NCI-H128 (cell line): ENCODE data around the gene TRANK1.
"Not testable (repeated sequence)": the region's sequence is repeated elsewhere in the genome, so short reads cannot be mapped to it uniquely, and the experiment has no call there.

ENCODE experiments used
- DNase-seq: peaks from one replicate; lab custom pipeline; 2025; ENCODE audit not compliant: unreplicated experiment; lab: John Stamatoyannopoulos, UW

Gene TRANK1

GRCh38 chr3:36957862-36958686 lies 13.2 kb upstream of the TRANK1 start:
- DNase-seq, result no peak

- no peak for DNase-seq
Observed at GRCh38 chr3:36957063-36957462, 12.2 kb upstream of the TRANK1 start.

DNA sequence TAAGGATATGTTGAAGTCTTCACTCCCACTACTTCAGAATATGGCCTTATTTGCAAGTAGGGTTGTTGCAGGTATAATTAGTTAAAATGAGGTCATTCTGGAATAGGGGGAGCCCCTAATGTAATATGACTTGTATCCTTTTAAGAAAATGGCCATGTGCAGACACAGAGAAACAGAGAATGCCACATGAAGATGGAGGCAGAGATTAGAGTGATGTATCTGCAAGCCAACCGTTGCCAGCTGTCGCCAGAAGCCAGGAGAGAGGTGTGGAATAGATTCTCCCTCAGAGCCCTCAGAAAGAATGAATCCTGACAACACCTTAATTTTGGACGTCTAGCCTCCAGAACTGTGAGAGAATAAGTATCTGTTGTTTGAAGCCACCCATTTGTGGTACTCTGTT lies 11.3 kb upstream of the TRANK1 start:
- DNase-seq, result no peak

- no peak for DNase-seq
Observed at GRCh38 chr3:36954452-36955134, 9.7 kb upstream of the TRANK1 start.

- DNase-seq, result not testable (repeated sequence)
Observed at GRCh38 chr3:36947814-36948213, 3.0 kb upstream of the TRANK1 start.

DNA sequence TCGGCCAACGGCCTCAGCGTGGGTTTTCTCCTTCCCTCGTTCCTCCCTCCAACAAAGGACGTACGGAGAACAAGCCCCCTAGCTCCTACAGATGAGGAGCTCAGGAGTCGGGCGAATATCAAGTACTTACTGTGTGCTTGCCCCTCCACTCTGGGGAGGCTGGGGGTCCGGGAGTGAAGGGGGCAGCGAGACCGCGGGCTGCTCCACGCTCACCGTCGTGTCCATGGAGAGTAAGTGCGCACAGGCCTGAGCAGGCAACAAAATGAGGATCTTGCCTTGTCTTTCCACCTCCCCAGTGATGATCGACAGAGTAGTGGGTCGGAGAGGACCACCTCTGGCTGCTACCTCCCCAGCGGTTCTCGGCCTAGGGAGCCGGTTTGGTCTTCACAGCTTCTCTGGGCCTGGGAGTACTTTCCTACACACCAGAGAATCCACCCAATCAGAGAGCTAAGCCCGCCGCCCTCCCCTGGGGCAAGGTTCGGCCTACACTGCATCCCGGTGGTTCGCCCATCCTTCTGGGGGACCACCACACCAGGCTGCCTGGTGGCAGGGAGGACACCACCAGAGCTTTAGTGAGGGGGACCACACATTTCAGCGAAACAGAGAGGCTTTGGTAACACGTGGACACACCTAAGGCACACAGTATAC lies 603 bp upstream of the TRANK1 start:
- no peak for DNase-seq

DNA sequence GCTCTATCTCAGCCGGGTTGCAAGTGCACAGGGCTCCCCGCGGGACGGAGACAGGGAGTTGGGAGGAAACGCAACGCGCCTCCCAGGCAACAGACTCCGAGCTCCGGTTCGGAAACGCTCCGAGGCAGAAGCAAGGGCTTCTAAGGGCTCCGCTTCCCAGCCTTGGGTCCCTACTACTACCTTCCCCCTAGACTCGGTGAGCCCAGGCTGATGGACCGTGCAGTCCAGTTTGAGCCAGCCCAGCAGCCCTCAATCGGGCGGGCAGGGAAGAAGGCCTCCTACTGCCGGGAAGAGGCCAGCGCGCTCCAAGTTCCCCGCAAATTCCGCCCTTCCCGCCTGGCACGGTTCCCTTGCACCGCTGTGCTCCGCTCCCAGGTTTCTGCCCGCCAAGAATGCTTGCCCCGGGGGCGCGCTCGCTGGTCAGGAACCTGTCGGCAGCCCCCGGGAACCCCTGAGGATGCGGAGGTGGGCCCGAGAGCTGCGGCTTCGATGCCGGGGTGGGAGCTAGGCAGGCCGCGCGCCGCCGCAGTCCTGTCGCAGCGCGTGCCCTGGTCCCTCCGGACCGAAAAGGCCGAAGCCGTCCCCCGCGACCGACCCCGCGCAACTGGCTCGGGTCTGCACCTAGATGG lies 728 bp downstream of the TRANK1 start:
- DNase-seq, result no peak

DNA sequence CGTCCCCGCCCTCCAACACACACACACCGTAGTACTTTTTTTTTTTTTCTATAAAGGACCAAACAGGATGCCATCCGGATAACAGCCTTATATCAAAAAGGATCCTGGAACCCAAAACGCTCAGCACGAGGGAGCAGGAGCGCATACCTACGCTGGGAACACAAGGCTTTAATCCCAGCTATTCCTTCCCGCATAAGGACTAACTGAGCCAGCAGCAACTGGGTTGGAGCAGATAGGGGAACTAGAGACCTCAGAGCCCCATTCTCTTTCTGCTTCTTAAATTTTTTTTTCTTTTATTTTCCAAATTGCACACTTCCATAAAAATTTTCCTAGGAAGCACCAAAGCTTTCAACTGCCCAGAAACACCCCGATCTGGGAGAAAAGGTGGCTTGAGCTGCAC lies 1.3 kb downstream of the TRANK1 start:
- no peak for DNase-seq

GRCh38 chr3:36942638-36943248 lies 2.1 kb downstream of the TRANK1 start:
- DNase-seq, result no peak

- DNase-seq, result no peak
Observed at GRCh38 chr3:36941658-36942057, 3.2 kb downstream of the TRANK1 start.

DNA sequence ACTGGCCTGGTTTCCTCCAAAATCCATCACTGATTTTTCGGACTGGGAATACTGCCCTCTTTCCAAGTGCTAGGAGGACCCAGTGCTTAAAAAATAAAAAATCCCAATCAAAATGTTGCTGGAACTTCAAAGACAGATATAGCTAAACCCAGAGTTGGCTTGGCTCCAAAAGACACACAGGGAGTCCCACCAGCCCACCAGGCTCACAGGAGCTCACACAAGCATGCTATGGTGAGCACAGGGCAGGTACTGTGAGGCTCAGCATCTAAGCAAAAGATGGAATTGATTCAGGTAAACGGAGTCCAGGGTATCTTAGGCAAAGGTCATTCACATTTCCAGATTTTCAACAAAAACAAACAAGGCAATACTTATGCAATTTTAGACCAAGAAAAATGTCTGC lies 3.7 kb downstream of the TRANK1 start:
- DNase-seq, result no peak

GRCh38 chr3:36937492-36937891 lies 7.4 kb downstream of the TRANK1 start:
- DNase-seq, result no peak

DNA sequence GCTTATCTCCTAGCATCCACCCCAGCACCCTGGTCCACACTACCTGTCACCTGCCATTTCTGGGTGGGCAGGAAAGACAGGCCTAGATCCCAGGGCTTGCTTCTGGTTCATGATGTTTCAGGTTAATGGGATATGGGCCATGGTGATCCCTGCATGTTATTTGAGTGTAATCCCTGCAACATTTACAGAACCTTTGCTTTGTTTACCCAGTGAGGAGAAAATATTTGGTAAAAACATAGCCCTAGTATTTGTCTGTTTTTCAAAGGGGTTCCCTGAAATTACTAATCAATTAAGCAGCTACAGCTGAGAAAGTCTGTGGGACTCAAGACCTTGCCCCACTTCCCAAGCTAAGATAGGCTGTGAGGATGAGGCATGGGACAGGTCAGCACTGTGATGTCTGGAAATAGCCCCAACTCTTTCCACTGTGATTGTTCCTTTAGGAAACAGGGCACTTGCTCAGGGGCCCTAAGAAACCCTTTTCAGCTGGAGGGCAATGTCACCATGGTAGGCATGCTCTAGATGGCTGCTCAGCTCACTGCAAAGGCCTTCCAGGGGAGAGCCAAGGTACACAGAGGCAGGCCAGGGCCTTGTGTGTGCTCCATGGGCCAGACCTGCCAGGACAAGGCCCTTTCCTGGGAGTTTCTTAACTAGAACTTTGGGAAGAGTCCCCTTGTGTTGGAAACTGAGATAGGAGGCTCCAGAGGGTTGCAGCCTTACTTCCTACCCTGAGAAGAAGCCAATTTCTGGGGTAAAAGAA lies 11.1 kb downstream of the TRANK1 start:
- DNase-seq, result no peak

DNA sequence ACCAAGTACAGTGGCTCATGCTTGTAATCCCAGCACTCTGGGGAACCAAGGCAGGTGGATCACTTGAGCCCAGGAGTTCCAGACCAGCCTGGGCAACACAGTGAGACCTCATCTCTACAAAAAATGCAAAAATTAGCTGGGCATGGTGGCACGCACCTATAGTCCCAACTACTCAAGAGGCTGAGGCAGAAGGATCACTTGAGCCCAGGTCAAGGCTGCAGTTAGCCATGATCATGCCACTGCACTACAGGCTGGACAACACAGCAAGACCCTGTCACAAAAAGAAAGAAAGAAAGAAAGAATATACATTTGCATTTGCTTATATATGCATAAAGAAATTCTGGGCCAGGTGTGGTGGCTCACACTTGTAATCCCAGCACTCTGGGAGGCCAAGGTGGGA lies 13.4 kb downstream of the TRANK1 start:
- not testable (repeated sequence) for DNase-seq

DNA sequence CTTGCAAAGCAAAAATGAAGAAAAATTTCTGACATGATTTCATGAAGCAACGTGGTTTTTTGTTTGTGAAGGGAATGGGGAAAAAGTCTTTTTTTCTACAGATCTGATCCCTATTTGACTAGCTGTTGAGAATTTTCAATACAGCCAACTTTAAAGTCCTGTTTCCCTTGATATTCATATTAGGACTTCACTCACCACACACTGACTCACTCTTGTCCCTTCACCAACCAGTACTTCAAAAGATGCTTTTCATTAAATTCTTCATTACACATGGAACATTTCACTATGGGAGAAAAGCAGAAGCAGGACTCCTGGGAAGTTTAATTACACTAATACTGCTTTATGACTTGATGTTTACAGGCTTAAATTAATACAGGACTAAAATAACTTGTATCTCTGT lies 16.6 kb downstream of the TRANK1 start:
- no peak for DNase-seq

- DNase-seq, result no peak
Observed at GRCh38 chr3:36926292-36926897, 18.5 kb downstream of the TRANK1 start.

GRCh38 chr3:36924744-36925521 lies 19.9 kb downstream of the TRANK1 start:
- DNase-seq, result no peak

DNA sequence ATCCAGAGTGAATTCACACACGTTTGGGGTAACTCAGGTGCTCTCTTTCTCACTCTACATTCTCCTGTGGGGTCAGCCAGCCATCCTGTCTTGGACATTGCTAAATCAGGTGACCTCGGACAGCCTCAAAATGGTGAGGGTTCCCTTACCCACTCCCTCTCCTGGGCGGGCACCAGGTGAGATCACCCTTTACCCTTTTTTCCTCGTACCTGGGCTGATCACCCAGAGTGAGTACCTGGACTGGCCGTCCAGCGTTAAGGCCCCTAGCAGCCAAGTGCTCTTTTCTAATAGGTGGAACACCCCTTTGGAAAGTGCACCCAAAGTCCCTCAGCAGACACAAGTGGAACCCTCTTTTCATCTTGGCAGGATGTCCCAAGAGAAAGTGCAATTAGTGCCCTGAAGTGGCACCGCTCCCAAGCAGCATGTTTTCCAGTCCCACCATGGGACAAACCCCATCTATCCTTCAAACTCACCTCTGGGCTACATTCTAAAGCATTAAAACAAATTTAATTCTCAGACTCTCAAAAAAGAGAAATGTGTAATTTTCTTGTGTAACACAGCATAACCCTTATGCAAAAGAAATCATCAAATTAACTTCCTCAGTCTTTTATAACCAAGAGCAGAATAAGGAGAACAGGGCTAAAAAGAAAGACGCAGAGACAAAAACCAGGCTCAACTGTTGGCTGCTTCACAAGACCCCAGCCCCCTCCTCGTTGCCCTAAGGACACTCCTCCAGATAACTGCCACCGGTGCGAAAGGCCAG lies 20.7 kb downstream of the TRANK1 start:
- no peak for DNase-seq
